Measurements from ENCODE around the gene NMRK2.

- TF ChIP-seq GRHL1 (CRISPR knock-in tag; conservative IDR thresholded peaks at IDR 0.05) (no peak), ZNF24 (IDR thresholded peaks at IDR 0.05) (no peak), CC2D1A (CRISPR knock-in tag; IDR thresholded peaks at IDR 0.05) (no peak), REL (CRISPR knock-in tag; conservative IDR thresholded peaks at IDR 0.05) (no peak), PHF8 (CRISPR knock-in tag; IDR thresholded peaks at IDR 0.05) (no peak)
Measured at GRCh38 chr19:3986260-3987041, 53.6 kb downstream of the NMRK2 start.
